ENCODE results near the gene EIPR1. TPM values are rescaled to one million over a fixed set of nuclear protein-coding genes. Genes with fewer than 3 reads are reported as not detected.

EIPR1 gene
- total and polyA plus RNA-seq, 10 of the 15 experiments (the other 5 are each of a cell fraction or from before 2014, with no cell fraction given), result 23.6 to 61.2 (median 42.2) TPM

DNA sequence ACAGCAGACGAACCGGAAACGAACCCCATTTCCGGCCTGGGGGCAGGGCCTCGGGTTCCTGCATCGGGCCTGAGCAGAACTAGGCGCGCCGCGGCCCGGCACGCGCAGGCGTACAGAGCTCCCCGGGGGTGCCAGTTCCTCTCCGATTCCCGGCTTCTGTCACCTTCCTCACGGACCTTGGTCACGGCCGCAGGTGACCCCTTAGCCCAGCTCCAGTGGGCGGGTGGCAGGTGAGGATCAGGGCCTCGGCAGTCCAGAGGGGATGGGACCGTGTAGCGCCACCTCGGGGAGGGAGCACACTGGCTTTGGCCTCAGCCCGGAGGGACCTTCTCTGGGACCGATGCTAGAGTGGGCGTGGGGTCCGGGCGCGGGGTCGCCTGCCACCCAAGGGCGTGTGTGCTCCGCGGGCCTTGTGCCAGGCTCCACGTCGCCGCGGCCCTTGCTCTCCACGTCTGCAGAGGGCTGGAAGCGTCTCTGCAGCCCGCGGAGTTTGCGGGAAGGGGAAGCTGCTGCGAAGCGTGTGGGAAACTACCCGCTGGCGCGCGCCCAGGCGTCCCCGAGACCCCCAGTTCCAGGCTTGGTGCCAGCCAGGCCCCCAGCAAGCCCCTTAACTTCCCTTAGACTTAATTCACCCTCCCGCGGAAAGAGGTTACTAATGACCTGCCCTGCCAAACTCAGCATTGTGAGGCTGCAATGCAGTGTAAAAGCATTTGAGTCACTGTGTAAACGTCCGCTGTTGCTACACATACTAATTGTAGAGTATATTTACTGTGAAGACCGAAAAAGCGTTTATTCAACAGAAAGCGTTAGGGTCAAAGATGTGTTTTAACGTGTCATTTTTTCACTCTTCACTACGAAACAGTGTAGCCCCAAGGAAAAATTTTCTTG is 2.3 kb upstream of the EIPR1 start, which contains the start of gene TRAPPC12 (continued):
- 0 out of 2 replicates have a peak, but pooled peaks have one; percentile 33 for TF ChIP-seq REST (IDR thresholded peaks at IDR 0.05; ENCODE audit: low read depth, low read length)
- TF ChIP-seq KLF5 (IDR thresholded peaks at IDR 0.05; ENCODE audit: partially characterized antibody), result no peak
- TF ChIP-seq RUNX3 (IDR thresholded peaks at IDR 0.05; ENCODE audit: low read length), result peak; percentile 26
- no peak for TF ChIP-seq HDAC2 (IDR thresholded peaks at IDR 0.05)
- no peak for TF ChIP-seq TCF7 (IDR thresholded peaks at IDR 0.05; ENCODE audit: borderline replicate concordance)
- TF ChIP-seq CBX3 (IDR thresholded peaks at IDR 0.05; ENCODE audit: borderline replicate concordance, low read depth), result no peak
- TF ChIP-seq YY1 (IDR thresholded peaks at IDR 0.05; ENCODE audit: low read depth, low read length), result no peak; the same call in 1 of the 2 replicates
- peak; percentile 56; the same call in 1 of the 2 replicates for TF ChIP-seq BACH1 (IDR thresholded peaks at IDR 0.05; ENCODE audit: borderline replicate concordance)
- TF ChIP-seq NKRF (conservative IDR thresholded peaks at IDR 0.05), result peak; percentile 89
- TF ChIP-seq SRF (IDR thresholded peaks at IDR 0.05; ENCODE audit: low read depth in 2 of 2, low read length in 2 of 2), result peak; percentile 96 to 97
- no peak for TF ChIP-seq ZNF622 (IDR thresholded peaks at IDR 0.05)
- no peak for TF ChIP-seq ZNF217 (IDR thresholded peaks at IDR 0.05)
- TF ChIP-seq SMC3 (IDR thresholded peaks at IDR 0.05; ENCODE audit: borderline replicate concordance, low read length), result no peak; the same call in 1 of the 2 replicates
- TF ChIP-seq NFXL1 (IDR thresholded peaks at IDR 0.05; ENCODE audit: borderline replicate concordance), result no peak
- TF ChIP-seq GATAD2B (conservative IDR thresholded peaks at IDR 0.05; ENCODE audit: low read depth), result peak; percentile 87
- TF ChIP-seq YBX1 (IDR thresholded peaks at IDR 0.05), result no peak
- TF ChIP-seq, protein P1, sequence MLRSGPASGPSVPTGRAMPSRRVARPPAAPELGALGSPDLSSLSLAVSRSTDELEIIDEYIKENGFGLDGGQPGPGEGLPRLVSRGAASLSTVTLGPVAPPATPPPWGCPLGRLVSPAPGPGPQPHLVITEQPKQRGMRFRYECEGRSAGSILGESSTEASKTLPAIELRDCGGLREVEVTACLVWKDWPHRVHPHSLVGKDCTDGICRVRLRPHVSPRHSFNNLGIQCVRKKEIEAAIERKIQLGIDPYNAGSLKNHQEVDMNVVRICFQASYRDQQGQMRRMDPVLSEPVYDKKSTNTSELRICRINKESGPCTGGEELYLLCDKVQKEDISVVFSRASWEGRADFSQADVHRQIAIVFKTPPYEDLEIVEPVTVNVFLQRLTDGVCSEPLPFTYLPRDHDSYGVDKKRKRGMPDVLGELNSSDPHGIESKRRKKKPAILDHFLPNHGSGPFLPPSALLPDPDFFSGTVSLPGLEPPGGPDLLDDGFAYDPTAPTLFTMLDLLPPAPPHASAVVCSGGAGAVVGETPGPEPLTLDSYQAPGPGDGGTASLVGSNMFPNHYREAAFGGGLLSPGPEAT (IDR thresholded peaks at IDR 0.05; ENCODE audit: low read depth), result peak; percentile 69; the same call in 1 of the 2 replicates
- no peak; the same call in 1 of the 2 replicates for TF ChIP-seq TARDBP (IDR thresholded peaks at IDR 0.05; ENCODE audit: borderline replicate concordance)
- no peak for TF ChIP-seq ZBTB4 (CRISPR knock-in tag; IDR thresholded peaks at IDR 0.05)
- TF ChIP-seq RELA (IDR thresholded peaks at IDR 0.05; ENCODE audit: borderline replicate concordance, partially characterized antibody), result no peak
